ENCODE data around the gene CUL3. TPM values are rescaled to one million over a fixed set of nuclear protein-coding genes. Genes with fewer than 3 reads are reported as not detected.

Gene CUL3
- total RNA-seq, 1 experiment from 2014 or later = 95.7 TPM

DNA sequence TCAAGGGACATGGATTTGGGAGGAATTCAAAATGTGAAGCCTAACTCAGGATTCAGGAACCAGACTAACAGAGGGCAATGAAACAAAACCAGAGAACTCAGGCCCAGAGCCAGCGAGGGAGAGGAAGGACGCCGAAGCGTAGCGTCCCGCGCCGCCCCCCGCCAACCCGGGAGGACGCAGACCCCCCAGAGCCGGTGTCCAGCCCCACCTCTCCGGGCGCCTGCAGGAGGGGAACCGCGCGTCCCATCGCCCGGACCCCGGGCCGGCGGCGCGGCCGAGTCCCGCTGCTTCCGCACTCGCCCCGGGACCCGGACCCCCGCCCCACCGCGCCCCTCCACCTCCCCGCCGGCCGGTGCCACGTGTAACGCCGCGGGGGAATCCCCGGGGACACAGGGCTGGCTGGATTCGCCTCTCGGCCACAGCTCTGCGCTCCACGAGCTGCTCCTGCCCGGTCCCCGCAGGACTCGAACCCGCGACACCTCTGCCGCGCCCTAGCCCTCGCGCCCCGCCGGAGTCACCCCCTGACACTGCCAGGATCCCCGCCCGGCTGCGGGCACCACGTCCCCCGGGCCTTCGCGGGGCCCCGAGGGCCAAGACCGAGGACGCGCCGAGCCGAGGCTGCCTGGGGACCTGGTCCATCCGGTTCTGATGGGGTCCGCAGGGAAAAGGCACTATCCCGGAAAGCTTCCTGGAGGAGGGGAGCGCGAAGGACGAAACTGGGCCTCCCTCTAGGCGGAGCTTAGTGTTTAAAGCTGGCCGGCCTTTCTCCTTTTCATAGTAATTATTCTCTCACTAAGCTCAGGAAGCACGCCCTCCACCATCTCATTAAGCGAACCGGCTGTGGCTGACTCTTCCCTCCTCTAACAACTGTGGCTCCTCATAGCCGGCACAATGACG lies 142.8 kb downstream of the CUL3 start (continued):
- TF ChIP-seq, protein P1, sequence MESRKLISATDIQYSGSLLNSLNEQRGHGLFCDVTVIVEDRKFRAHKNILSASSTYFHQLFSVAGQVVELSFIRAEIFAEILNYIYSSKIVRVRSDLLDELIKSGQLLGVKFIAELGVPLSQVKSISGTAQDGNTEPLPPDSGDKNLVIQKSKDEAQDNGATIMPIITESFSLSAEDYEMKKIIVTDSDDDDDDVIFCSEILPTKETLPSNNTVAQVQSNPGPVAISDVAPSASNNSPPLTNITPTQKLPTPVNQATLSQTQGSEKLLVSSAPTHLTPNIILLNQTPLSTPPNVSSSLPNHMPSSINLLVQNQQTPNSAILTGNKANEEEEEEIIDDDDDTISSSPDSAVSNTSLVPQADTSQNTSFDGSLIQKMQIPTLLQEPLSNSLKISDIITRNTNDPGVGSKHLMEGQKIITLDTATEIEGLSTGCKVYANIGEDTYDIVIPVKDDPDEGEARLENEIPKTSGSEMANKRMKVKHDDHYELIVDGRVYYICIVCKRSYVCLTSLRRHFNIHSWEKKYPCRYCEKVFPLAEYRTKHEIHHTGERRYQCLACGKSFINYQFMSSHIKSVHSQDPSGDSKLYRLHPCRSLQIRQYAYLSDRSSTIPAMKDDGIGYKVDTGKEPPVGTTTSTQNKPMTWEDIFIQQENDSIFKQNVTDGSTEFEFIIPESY (IDR thresholded peaks at IDR 0.05; ENCODE audit: extremely low read depth, insufficient replicate concordance, low read length) = no peak
- TF ChIP-seq SRF (IDR thresholded peaks at IDR 0.05; ENCODE audit: low read depth) (no peak), TCF7L2 (IDR thresholded peaks at IDR 0.05; ENCODE audit: borderline replicate concordance, extremely low read depth, insufficient read depth, insufficient read length) (no peak), SP1 (IDR thresholded peaks at IDR 0.05; ENCODE audit: low read depth) (no peak), ZFX (IDR thresholded peaks at IDR 0.05) (no peak), EZH2phosphoT487 (IDR thresholded peaks at IDR 0.05; ENCODE audit: borderline replicate concordance) (no peak), RAD21 (IDR thresholded peaks at IDR 0.05; ENCODE audit: low read depth) (no peak), ZNF274 (IDR thresholded peaks at IDR 0.05; ENCODE audit: low read depth, low read length) (no peak), CEBPB (IDR thresholded peaks at IDR 0.05; ENCODE audit: low read depth) (no peak)
- TF ChIP-seq, protein P2, sequence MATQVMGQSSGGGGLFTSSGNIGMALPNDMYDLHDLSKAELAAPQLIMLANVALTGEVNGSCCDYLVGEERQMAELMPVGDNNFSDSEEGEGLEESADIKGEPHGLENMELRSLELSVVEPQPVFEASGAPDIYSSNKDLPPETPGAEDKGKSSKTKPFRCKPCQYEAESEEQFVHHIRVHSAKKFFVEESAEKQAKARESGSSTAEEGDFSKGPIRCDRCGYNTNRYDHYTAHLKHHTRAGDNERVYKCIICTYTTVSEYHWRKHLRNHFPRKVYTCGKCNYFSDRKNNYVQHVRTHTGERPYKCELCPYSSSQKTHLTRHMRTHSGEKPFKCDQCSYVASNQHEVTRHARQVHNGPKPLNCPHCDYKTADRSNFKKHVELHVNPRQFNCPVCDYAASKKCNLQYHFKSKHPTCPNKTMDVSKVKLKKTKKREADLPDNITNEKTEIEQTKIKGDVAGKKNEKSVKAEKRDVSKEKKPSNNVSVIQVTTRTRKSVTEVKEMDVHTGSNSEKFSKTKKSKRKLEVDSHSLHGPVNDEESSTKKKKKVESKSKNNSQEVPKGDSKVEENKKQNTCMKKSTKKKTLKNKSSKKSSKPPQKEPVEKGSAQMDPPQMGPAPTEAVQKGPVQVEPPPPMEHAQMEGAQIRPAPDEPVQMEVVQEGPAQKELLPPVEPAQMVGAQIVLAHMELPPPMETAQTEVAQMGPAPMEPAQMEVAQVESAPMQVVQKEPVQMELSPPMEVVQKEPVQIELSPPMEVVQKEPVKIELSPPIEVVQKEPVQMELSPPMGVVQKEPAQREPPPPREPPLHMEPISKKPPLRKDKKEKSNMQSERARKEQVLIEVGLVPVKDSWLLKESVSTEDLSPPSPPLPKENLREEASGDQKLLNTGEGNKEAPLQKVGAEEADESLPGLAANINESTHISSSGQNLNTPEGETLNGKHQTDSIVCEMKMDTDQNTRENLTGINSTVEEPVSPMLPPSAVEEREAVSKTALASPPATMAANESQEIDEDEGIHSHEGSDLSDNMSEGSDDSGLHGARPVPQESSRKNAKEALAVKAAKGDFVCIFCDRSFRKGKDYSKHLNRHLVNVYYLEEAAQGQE (IDR thresholded peaks at IDR 0.05; ENCODE audit: low read depth) = no peak
